Measurements from ENCODE around the gene SMLR1.

DNA sequence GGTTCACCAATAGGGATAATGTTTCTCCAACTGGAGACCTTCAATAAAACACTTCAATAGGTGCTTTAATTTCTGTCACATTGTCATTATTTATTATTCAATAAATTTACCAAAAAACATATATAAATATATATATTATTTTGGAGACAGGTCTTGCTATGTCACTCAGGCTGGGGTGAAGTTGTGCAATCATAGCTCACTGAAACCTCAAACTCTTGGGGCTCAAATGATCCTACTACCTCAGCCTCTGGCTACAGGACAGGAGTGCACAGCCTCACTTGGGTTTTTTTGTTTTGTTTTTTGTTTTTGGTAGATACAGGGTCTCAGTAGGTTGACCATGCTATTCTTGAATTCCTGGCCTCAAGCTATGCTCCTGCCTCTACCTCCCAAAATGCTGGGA, 9.9 kb downstream of the SMLR1 start:
- no peak for TF ChIP-seq CTCF (IDR thresholded peaks at IDR 0.05)
- TF ChIP-seq POLR2AphosphoS5 (IDR thresholded peaks at IDR 0.05) = no peak

Measured in sigmoid colon (tissue), 4 donors.